HG03442 (cell line): ENCODE measurements around the gene OR8H3.
"Not testable (repeated sequence)": the region's sequence is repeated elsewhere in the genome, so short reads cannot be mapped to it uniquely, and the experiment has no call there.

Experiments
- ATAC-seq: cut with Tn5 transposase; IDR thresholded peaks from one replicate; pipeline ENCODE4 v1.9.1; 2021; ENCODE audit warnings: mild to moderate bottlenecking, moderate library complexity; ENCODE audit not compliant: unreplicated experiment

OR8H3 gene

GRCh38 chr11:56122073-56122472, at the start of gene OR8H3:
TSS of gene OR8H3 (plus strand) at chr11:56122373. CDS start at chr11:56122373, 0 bp downstream.
- no peak for ATAC-seq

GRCh38 chr11:56089697-56090096, 32.5 kb upstream of the OR8H3 start:
- ATAC-seq: no peak

- no peak for ATAC-seq
These were observed 29.2 kb upstream of the OR8H3 start, which contains the start of gene OR8I2 for GRCh38 chr11:56093008-56093407. TSS of gene OR8I2 (plus strand) at chr11:56093308. CDS start at chr11:56093308, 0 bp downstream.

- ATAC-seq: no peak
These were observed 18.9 kb upstream of the OR8H3 start, which contains the start of gene OR8H2 for GRCh38 chr11:56103210-56103737. TSS of gene OR8H2 (plus strand) at chr11:56103687. CDS start at chr11:56105043, 1,356 bp downstream.

GRCh38 chr11:56140151-56140661, 18.0 kb downstream of the OR8H3 start, which contains the start of gene OR8J3:
TSS of gene OR8J3 (minus strand) at chr11:56140201. CDS start at chr11:56137718, 2,483 bp downstream.
- no peak for ATAC-seq

- not testable (repeated sequence) for ATAC-seq
These were observed 21.5 kb downstream of the OR8H3 start for GRCh38 chr11:56143681-56144080.

- ATAC-seq: no peak
These were observed 29.2 kb downstream of the OR8H3 start for GRCh38 chr11:56151376-56151775.

- no peak for ATAC-seq
These were observed 30.2 kb downstream of the OR8H3 start for GRCh38 chr11:56152333-56152732.

GRCh38 chr11:56160217-56160616, 38.0 kb downstream of the OR8H3 start, which contains the start of gene OR8K5:
TSS of gene OR8K5 (minus strand) at chr11:56160317. CDS start at chr11:56160317, 0 bp downstream.
- no peak for ATAC-seq

- no peak for ATAC-seq
These were observed 41.6 kb downstream of the OR8H3 start for GRCh38 chr11:56163804-56164203.

GRCh38 chr11:56172256-56172830, 50.2 kb downstream of the OR8H3 start:
- no peak for ATAC-seq
